Tongue (tissue), 2 donors: ENCODE measurements around the gene TTYH3. TPM values are rescaled to one million over a fixed set of nuclear protein-coding genes. Genes with fewer than 3 reads are reported as not detected.
"Not testable (repeated sequence)": the region's sequence is repeated elsewhere in the genome, so short reads cannot be mapped to it uniquely, and the experiment has no call there.

ENCODE experiments used
- DNase-seq: peaks from one replicate; pipeline ENCODE4 v3.0.0-alpha.2; 2015
- total RNA-seq: library from RNA; depleted of rRNA; stranded (reverse); fragments of >200 nt; gene quantifications from one replicate; pipeline ENCODE4 v1.2.3, GENCODE V29; 2014

The TTYH3 gene
- total RNA-seq, 1 donor from 2014 or later: 43.5 TPM

GRCh38 chr7:2665359-2665791 is 33.6 kb downstream of the TTYH3 start:
- no peak for DNase-seq

DNA sequence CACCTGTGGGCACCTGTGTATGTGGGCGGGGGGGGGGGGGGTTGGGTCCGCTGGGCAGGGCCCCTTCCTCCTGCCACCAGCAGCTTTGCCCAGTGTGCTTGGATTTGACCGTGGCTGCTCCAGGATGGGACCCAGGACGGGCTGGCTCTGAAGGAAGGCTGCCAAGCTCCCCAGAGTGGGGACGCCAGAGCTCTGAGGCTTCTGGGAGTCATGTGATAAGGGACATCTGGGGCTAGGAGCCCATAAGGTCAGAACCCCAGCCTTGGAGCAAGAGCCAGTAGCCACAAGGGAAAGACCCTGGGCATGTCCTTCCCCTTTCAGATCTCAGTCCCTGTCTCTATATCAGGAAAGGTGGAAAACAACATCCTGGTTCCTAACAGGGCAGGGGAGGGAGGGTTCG is 34.4 kb downstream of the TTYH3 start:
- DNase-seq: no peak

- no peak for DNase-seq
These were observed 34.9 kb downstream of the TTYH3 start for GRCh38 chr7:2666588-2667250.

DNA sequence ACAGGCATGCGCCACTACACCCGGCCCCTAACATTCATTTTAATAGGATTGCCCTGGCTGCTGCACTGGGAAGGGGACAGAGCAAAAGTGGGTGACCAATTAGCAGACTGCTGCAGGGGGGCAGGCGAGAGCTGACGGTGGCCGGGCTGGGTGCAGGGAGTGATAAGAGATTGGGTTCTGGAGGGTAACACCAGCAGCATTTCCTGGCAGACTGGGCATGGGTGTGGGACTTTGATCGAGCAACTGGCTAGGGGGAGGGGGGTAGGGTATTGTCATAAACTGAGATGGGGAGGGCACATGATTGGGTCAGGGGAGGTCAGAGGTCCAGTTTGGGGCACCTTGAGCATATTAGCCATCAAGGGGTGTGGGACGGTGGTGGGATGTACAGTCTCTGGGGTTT is 36.1 kb downstream of the TTYH3 start:
- no peak for DNase-seq

- DNase-seq: no peak
These were observed 36.6 kb downstream of the TTYH3 start for GRCh38 chr7:2668401-2668800.

GRCh38 chr7:2670171-2670570 is 38.4 kb downstream of the TTYH3 start:
- DNase-seq: no peak

DNA sequence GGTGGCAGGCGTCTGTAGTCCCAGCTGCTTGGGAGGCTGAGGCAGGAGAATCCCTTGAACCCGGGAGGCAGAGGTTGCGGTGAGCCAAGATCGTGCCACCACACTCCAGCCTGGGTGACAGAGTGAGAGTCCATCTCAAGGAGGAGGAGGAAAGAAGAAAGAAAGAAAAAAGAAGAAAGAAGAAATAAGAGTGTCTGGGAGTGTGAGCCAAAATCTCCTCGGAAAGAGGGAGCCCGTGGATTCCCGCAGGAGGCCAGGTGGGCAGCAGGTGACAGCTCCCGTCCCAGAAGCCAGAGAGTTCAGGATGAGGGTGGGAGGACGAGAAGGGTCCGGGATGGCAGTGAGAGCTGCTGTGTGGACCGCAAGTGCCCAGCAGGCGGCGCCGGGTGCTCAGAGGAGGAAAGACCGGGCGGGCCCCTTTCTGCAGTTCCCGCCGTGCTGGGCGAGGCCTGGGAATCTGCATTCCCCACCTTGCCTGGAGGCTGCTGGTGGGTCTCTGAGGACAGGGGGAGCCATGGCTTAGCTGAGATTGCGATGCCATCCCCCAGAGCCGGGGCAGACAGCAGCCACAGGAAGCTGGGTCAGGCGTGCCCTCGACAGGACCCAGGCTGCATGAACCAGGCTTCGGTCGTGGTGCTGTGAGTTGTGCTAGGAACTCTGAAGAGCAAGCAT is 39.1 kb downstream of the TTYH3 start:
- DNase-seq: peak; percentile 76

GRCh38 chr7:2673214-2673613 is 41.4 kb downstream of the TTYH3 start:
- not testable (repeated sequence) for DNase-seq

DNA sequence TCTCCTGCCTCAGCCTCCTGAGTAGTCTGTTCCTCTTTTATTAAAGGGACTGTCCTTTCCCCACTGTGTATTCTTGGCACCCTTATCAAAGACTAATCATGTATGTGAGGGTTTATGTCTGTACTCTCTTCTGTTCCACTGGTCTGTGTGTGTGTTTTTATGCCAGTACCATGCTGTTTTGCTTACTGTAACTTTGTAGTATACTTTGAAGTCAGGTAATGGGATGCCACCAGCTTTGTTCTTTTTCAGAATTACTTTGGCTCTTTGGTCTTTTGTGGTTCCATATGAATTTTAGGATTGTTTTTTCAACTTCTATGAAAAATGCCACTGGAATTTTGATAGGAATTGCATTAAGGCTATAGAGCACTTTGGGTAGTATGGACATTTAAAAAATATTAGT is 42.1 kb downstream of the TTYH3 start:
- no peak for DNase-seq

DNA sequence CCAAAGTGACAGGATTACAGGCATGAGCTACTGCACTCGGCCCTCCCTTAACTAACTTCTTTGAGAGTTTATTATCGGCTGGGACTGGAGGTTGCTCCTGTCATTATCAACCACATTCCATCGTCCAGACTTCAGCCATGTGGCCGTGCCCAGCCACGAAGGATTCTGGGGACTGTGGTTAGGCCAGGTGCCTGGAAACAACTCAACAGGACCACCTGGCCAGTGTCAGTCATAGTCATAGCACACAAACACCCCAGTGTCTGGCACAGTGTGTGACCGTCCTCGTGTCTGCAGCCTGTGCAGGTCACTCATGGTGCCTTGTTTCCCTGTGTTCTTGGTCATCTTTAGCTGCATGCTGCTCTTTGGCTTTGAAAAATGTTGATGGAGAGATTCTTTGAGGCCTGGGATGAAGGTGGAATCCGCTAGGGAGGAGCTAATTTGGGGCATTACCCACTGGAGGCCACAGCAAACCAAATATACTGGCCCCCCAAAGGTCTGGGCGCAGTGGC is 43.5 kb downstream of the TTYH3 start:
- no peak for DNase-seq

GRCh38 chr7:2676576-2676975 is 44.8 kb downstream of the TTYH3 start:
- not testable (repeated sequence) for DNase-seq

GRCh38 chr7:2678454-2678853 is 46.7 kb downstream of the TTYH3 start:
- DNase-seq: not testable (repeated sequence)

- not testable (repeated sequence) for DNase-seq
These were observed 47.6 kb downstream of the TTYH3 start for GRCh38 chr7:2679135-2680127.

GRCh38 chr7:2680256-2680655 is 48.5 kb downstream of the TTYH3 start:
- no peak for DNase-seq

DNA sequence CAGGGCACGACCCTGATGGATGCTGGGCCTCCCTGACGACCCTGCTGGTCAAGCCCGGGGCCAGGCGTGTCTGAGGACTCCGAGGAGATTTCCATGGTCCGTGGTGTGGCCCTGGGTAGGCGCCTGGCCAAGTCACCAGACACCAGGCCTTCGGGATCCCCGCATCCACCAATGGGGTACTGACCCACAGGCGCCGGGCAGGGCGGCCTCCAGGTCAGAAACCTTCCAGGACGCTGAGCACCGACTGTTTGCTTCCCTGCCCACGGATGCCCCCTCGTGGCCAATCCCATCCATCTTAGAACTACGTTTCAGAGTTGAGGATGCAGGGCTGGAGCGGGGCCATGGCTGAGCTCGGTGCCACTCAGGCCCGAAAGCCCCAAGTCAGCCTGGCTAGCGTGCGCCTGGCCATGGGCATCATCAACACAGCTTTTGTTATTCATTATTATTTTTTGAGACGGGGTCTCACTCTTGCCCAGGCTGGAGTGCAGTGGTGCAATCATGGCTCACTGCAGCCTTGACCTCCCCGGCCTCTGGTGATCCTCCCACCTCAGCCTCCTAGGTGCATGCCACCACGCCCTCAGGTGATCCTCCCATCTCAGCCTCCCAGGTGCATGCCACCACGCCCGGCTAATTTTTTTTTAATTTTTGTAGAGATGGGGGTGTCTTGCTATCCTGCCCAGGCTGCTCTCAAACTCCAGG is 49.2 kb downstream of the TTYH3 start:
- DNase-seq: peak; percentile 81

DNA sequence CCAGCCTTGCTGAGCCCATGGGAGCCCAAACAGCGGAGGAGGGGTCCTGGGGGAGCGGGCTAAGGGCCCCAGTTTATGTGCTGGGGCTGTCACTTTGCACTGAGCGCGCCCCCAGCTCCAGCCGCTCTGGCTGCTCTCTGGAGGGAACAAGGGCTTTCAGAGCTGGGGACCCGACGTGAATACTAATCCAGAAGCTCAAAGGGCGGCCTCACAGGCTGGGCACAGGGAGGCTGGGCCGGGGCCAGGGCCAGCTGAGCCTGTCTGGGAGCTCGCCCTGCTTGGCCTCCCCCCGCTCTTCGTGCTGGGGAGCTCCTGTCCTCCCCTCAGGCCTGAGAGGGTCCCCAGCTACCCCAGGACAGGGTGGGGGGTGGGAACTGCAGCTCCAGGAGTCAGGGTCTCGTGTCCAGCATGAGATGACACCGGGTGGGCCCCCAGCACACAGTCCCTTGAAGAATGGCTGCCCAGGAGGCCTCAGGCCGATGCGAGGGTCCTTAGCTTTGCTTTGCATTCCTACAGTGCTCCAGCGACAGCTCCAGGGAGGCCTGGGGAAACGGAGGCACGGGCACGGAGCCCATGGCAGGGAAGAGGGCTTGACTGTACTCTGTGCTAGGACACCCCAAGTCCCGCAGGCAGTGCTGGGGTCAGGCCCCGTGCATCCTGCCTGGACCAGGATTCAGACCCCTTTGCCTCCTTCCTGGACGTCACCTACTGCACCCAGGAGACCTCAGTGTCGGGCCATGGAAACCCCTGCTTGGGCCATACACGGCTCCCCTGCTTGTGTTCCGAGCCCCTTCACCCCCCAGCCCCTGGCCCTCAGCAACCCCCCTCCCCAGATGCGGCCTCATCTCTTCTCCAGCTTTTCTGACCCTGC is 50.4 kb downstream of the TTYH3 start:
- no peak for DNase-seq

GRCh38 chr7:2684501-2684900 is 52.7 kb downstream of the TTYH3 start:
- no peak for DNase-seq

- DNase-seq: no peak
These were observed 54.3 kb downstream of the TTYH3 start for GRCh38 chr7:2686101-2686500.

DNA sequence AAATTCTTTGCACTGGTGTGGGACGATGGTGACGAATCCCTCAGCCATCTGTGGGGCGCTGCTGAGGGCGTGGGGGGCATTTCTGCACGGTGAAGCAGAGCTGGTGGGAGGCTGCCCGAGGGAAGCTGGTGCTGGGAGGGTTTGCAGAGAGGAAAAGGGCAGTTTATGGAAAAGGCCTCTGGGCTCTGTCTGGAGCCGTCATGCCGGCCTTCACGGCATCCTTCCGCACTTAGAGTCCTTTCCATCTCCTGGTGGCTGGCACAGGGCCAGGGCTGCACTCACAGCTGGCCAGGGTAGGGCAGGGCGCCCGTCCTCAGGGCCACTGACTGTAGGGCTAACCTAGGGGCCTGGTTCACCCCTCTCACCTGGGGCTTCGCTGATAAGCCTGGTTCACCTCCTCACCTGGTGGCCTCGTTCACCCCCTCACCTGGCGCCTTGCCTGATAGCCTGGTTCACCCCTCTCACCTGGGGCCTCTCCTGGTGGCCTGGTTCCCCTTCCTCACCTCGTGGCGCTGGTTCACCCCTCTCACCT is 55.6 kb downstream of the TTYH3 start:
- DNase-seq: no peak

DNA sequence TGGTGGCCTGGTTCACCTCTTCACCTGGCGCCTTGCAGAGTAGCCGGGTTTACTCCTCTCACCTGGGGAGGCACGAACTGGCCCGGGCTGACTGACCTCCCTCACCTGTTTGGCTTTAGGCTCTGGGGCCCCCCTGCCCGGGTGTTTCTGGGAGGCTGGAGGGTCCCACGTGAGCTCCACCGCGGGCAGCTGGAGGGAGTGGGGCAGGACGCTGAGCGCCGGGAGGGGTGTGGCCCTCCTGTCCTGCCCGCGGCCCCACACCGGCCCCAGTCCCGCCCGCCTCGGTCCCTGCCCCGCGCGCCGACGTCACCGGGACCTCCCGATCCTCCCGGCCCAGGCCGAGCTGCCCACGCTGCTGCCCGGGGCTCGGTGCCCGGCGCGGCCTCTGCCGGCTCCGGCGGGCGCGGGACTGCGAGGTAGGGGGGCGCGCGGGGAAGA is 56.1 kb downstream of the TTYH3 start, which contains the start of gene AMZ1:
Gene AMZ1, plus strand, starts transcription at position 322 of the 438 bp plus-strand sequence. CDS start 12,250 bp downstream, outside the sequence.
- DNase-seq: no peak
